Stimulated activated CD4-positive, alpha-beta T cell treated with anti-CD3 and anti-CD28 coated beads, Interleukin-12 subunit alpha, Interleukin-12 subunit beta, amount 100 ng/mL, for 48 hours (primary cell): ENCODE results near the gene FRMD4B.
A peak's percentile ranks its signal among the peaks of the same experiment; 100 is the strongest.

Experiments used
- DNase-seq, 3 donors: peaks; one replicate each; pipeline ENCODE4 v3.0.0-alpha.2; 2020; ENCODE audit warnings: low read depth in 2 of 3, low spot score in 1 of 3

Gene FRMD4B

DNA sequence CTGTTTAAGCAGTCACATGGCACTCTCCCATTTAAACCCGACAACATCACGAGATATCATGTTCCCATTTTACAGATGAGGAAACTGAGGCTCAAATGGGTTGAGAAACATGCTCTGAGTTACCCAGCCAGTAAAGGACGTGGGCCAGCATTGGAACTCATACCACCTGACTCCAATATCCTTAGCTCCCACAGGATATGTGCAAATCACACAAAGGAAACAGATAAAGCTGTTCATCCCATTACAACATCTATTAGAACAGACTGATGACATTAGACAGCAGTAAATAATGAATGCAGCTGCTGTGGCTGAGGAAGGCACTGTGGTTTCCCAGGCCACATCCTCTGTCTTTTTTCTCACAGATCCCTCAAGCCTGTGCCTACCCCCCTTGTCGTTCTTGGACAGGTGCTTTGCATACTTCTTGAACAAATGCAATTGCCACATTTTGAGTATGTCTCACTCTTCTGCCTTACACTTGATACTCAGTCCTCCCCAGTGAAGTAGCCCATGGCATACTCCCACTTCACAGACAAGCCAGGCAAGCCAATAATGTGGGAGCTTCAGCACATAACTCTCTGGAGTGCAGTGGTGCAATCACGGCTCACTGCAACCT lies 17.7 kb downstream of the FRMD4B start:
- DNase-seq: no peak

DNA sequence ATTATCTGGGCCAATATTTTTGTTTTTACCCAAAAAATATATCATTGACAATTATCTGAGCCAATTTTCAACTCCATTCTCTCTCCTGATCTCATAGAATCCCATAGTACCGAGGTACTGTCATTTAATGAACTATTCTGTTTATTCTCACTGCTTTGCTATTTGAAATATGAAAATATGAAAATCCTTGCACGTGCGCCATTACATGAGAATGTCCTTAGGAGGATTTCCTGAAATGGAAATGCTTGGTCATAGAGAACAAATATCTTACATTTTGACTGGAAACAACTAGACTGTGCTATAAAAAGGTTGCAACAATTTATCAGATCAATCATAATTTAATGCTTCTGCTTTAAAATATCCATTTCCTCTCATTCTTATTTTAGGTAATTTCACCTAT lies 18.3 kb downstream of the FRMD4B start:
- DNase-seq: no peak

DNA sequence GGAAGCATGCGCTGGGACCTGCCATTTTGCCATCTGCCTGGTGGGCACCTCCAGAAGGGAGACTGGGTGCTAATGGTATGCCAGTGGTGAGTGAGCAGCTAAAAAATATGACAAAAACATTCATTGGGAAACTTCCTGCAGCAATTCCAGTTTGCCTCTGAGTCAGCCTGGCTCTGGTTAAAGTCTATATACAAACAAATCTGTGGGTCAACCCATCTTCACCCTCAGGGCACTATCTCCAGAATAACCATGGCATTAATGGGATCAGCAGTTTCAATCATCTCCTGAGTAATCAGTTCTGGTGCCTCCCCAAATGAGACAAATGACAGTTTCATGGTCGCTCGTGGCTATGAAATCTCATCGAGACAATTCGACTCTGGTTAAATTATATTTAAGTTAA lies 21.5 kb downstream of the FRMD4B start:
- DNase-seq: no peak

DNA sequence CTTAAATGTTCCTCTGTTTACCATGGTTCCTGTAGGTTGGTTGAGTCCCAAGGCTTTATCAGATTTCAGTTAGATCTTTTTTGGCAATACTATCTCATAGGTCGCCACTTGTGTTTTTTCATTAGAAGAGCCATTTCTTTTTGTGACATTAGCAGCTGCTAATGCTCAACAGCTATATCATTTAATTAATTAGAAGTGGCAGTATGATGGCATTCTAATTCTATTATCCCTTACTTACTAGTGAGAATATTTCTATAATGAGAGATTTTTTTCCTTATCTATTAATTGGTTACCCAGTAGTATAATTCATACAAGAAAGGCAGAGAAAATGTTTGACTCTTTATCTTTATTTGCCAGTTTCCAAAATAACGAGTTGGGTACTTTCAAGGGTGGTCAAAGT lies 25.2 kb downstream of the FRMD4B start:
- no peak for DNase-seq

DNA sequence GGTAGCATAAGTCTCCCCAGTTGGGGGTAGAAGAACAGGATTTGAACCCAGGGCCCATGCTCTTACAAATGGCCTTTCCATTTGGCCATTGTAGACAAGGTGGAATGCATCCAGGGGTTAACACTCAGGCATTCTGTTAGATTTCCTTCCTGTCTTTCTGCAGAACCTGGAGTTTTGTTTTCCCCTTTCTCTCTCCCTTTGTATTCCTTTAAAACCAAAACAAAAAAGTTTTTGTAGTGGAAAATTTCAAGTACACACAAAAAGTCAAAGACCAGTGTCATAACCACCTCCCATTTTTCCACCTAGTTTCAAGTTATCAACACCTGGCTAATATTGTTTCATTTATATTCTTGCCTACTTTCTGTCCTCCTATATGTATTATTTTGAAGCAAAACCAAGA lies 26.0 kb downstream of the FRMD4B start:
- DNase-seq: no peak

DNA sequence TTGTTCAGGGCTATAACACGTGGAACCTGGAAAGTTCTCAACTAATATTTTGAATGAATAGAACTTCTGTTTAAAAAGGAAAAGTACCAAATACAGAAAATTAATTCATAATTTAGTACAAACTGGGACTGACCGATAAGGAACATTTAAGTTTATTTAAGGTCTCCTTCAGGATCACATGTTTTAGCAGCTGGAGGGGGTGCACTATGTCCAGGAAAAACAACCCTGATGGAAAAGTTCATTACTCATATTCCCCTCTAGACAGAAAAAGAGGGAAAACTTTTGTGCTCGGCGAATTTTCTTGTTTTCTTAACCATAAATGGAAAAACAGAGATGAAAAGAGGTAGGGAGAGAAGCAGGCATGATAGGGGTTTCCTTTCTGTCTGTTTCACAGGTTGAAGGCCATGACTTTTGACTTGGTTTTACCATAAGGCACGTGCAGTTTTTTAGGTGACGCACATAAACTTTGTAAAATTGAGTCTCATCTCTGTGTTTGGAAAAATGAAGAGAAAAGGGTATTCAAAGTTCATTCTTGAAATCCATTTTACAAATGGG lies 26.5 kb downstream of the FRMD4B start:
- DNase-seq: no peak

DNA sequence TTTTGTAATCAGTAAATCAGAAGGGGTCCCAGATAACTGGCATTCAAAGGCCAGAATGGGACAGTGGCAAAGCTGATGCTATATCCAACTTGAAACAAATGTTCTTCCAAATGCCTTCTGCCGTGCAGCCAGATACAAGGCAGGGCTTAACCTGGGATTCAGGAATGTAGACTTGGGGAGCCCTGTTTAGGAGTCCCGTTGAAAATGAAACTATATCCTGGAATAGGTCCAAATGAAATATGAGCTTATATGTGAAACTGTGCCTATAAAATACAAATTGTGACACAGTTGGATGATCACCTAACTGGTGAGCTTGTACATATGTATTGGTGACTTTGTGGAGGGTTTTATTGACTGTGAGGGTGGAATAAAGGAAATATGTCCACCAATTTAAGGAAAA lies 28.7 kb downstream of the FRMD4B start:
- DNase-seq: no peak

DNA sequence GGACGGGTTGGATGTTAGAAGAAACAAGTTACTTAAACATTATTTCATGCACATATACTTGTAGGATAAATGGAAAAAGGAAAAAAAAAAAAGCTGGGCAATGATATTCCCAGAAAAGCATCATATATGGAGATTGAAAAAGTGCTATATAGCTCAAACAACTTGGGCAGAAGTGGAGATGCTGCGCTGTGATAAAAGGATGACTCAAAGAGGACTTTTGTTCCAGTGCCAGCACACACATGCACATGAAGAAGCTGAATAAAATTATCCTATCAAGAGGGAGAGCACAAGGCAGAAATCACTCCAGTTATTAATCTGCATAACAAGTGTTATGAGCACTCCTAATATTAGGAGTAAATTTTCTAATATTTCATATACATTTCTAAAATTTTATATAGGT lies 30.9 kb downstream of the FRMD4B start:
- DNase-seq: no peak

DNA sequence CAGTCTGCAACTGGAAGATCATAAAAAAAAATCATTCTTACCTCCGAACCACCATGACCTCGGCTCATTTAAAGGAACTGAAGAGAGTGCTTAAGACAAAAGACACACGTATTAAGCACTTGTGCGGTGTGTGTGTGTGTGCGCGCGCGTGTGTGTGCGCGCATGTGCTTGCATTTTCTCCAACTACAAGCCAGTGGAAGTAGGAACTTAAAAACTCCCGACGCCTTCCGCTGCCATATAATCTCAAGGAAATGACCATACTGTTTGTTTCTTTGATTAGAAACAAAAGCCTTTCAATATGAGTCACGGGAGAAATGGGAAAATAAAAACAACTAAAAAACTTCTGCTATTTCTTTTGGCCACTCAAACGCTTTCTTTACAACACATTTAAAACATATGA lies 32.4 kb downstream of the FRMD4B start:
- DNase-seq: no peak

DNA sequence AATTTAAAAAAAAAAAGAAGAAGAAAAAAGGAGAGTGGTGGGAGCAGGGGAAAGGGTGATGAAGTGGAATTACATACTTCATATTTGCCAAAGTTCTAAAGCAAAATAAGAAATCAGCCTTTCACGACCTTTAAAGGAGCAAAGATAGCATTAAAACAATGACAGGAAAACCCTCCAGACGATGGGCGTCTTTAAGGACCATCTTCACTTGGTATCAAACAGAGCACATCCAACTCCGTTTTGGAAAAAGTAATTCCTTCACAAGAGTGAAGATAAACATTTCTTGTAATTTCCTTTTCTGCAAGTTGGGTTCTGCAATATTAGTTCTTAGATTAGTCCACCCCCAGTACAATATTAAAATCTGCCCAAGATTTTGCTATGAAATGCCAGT lies 32.8 kb downstream of the FRMD4B start:
- DNase-seq: no peak

DNA sequence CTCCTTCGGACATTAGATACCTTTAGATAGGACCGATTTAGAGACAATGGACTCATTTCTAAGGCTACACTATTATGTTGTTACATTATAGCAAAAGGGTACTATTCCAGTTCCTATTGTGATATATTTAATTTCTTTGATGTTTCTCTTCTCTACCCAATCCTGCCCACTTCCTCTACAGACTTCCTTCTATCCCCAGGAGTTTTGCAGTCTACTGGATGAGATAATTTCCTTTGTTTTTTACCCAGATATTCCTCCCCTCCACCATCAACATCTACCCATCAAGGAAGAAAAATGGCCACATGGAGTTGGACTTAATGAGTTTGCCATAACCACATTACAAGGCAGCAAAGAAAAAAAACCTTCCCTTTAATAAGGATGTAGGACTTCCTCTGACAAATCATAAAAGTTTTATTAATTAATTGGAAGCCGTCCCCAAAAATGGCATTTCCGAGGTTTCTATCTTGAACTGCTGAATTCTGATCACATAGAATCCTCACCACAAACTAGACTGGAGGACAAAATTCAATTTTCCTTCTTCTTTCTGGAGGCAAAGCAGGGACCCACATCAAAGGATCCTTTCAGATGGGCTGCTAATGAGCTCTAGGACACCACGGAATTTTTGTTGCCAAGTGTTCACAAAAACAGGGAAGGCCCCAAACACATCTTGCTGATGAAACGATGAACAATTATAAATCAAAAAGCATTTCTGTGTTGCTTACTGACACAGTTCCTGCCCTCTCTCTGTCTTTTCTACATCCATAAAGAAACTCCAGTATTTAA lies 33.4 kb downstream of the FRMD4B start:
- no peak for DNase-seq

DNA sequence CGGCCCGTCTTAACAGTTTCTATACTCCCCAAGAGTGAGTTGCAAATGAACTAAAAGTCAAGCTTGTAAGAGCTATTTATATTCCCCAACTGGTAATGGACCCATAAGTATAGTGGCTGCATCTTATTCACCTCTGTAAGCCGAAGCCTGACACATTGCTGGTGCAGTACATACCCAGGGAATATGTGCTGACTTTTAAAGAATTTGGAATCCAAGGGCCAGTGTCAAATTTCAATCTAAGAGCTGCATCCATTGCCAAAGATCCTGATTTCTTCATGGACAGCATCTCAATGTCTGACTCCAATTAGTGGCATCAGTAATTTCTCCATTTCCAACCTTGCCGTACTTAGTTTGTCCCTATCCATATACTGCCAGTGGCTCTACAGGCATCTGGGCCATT lies 42.0 kb downstream of the FRMD4B start:
- DNase-seq: no peak

DNA sequence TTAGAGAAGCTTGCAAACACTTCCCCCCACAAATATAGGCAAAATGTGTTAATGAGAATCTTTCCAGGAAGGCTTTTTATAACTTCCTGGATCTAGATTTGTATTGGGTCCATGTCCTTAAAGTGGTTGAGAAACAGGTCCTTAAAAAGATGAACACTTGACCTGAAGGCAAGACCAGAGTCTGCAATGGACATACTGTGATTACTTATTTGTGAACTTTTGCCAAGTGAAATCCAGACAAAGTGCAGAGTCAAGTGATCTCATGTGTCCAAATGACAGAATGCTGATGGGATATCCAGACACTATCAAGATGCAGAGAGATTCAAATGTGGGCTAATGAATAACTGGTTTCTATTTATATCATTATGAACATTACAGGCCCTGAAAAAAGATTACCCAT lies 43.8 kb downstream of the FRMD4B start:
- DNase-seq: no peak

DNA sequence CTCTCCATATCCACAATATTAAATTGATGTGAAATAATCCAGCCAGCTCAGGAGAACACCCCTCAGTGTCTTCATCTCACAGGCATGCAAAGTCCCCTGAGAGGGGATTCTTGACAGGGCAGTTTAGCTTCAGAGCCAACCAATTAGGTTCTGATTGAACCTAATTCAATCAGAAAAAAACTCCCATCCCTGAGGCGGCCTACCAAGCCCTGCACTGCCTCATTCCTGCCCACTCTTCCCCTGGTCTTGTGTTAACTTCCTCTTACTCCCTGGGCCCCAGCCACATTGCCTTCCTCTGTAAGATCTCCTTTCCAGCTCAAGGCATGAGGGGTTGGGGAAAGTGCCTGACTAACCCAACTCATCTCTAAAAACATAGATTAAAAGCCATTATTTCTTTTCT lies 46.1 kb downstream of the FRMD4B start:
- no peak for DNase-seq

DNA sequence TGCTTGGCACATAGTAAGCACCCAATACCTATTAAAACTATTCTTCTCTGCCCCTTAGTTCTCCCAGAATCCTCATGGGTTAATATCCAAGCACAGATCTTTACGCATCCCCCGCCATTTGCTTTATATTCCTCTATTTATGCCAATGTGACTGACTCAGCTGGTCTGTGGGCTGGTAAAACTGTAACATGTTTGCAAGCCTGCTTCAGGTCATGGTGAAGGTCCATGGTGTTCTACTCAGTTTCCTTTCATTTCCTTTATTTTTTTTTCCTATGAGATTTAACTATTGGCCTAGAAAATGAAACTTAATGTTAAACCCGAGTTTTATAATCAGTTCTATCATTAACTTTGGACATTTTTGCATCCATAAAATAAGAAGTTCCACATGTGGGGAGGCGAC lies 47.0 kb downstream of the FRMD4B start:
- DNase-seq: no peak

DNA sequence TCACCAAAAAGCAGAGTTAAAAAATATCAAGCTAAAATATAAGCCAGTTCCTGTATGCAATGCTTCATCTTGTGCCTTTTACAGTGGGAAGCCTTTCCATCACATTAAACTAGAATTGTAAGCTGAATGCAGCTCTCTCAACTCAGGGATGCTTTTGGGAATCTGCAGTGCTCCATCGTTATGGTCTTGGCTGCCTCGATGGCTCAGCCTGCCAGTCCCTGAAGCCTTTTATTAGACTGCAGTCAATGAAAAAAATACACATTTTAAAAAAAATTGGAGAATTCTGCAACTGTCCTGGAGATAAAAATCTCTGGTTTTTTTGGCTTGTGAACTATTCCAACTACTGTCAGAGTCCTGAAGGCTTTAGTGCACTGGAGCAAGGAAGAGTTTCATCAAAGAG lies 53.0 kb downstream of the FRMD4B start:
- DNase-seq: no peak

DNA sequence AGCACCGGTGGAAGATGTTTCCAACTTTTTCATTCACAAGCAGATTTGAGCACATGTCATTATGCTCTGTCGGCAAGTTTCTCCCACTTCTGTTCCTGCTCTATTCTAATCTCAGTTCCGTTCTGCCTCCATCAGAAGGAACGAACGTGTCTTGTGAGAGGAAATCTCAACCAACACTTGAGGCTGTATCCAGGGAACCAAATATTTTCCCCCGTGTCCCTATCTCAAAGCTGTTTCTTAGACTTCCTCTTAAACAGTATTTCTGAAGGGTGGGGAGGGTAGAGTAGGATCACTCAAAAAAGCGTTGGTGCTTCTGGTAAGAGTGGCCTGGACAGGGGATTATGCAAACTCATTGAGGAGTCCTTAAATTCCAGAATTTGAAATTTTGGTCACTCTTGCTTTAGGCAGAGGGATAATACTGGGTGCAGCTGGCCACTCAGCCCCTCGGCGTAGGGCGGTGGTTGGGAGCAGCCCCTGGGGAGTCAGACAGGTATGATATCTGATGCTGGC lies 54.9 kb downstream of the FRMD4B start:
- no peak for DNase-seq

DNA sequence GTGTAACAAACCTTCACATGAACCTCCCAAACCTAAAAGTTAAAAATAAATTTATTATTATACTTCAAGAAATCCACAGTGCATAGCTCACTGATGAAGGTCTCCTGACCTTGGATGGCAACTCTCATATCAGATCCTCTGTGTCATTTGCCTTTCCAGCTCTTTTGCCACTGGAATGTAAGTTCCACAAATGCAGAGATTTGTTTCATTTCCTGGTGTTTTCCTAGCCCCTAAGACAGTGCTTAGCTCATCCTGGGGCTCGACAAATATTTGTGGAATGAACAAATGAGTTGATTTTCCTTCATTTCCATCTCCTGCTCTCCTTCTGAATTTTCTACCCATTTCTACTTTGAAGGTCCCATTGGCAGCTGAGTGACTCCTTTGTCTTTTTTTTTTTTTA lies 56.0 kb downstream of the FRMD4B start:
- no peak for DNase-seq

DNA sequence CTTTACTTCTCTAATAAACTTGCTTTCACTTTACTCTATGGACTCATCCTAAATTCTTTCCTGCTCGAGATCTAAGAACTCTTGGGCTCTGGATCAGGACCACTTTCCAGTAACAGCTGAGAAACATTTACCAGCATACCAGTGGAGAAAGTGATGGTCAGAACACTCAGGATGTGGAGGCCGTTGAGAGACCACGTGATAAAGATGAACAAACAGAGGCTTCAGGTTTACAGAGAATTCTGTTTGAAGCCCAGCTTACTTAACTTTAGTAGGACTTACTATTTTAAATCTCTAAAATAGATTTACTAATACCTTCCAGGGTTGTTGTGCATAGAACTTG lies 57.0 kb downstream of the FRMD4B start:
- DNase-seq: no peak

DNA sequence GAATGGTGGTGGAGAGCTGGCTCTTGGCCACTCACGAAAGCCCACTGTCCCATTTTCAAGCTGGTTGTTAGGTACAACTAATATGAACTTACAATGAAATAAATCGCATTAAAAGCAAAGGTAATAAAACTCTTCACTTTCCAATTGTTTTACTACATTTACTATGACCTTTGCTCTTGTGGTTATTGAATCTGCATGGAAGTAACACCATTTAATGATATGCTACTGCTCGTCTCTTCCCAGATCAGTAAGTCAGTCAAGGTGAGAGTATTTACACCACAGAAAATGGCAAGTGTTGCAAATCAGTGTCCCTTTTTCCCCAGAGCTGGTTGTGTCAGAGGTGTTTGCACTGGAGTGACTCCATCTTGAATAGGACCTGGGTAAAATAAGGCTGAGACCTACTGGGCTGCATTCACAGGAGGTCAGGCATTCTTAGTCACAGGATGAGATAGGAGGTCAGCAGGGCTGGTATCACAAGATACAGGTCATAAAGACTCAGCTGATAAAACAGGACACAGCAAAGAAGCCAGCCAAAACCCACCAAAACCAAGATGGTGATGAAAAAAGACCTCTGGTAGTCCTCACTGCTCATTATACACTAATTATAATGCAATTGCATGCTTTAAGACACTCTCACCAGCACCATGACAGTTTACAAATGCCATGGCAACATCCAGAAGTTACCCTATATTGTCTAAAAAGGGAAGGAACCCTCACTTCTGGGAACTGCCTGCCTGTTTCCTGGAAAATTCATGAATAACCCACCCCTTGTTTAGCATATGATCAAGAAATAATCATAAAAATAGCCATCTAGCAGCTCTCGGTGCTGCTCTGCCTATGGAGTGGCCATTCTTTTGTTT lies 57.6 kb downstream of the FRMD4B start:
- no peak for DNase-seq

DNA sequence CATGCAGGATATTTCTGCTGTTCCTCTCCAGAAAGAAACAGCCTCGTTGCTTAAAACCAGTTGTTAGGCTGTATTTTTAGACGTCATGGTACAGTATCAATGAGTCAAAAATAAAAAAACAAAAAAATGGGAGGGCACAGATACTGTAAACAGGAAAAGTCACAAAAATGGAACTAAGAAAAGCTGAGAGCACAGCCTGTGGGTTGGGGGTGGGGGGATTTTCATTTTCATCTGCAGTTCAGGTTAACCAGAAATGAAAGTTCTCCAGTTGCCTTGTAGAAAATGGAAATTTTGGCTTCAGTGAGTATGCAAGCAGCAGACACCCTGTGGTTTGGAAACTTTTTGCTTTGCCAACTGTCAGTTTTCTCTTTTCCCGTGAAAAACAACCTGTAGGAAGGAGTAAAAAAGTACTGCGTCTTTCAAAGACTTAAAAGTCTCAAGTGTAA lies 59.0 kb downstream of the FRMD4B start:
- peak; percentile 47 to 56 (median 50) for DNase-seq

DNA sequence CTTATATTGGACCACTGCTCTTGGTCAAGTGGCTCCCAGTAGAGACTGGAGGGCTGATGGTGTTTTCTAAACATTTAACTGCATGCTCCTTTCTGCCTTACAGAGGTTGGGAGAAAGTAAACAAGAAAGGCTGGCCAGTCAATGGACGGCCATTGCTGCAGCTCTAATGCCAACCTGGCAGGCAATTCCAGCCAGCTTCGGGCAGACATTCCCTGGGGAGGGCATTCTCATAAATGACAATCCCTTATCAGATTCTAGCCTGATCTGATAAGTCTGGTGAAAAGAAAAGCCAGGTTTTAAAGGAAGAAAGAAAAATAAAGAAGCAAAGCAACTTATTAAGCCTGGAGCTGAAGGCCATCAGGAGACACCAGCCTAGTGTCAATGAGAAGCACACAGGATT lies 60.7 kb downstream of the FRMD4B start:
- DNase-seq: no peak
